ENCODE results near the gene LYZ. TPM values are rescaled to one million over a fixed set of nuclear protein-coding genes. Genes with fewer than 3 reads are reported as not detected.

Gene LYZ
- total RNA-seq, 3 donors from 2014 or later (not counting 1 experiment from before 2014, with no cell fraction given) = 83.1 to 337 (median 146) TPM

DNA sequence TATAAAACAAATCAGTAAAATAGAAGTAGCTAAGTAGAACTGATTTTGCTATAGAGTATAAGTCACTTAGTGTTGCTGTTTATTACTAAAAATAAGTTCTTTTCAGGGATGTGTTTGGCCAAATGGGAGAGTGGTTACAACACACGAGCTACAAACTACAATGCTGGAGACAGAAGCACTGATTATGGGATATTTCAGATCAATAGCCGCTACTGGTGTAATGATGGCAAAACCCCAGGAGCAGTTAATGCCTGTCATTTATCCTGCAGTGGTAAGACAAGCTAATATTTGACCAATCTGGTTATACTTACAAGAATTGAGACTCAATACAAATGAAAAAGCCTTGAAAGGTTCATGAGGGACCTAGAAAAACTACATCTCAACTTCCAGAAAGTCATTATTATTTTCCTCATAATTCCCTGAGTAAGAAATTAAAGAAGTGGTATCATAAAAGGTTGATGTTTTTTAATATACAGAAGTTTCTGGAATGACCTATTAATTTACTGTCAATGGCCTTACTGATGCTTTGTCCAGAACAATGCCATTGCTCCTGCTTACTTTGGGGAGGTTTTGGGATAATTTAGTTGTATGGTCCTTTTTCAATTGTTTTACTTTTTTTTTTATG lies 1.9 kb downstream of the LYZ start:
- Mint-ChIP-seq H3K36me3 (no peaks in the 10 kb centered on the region), H3K4me3 (no peak overlapping the region), H3K27me3 (ENCODE audit: low read depth in 2 of 2) (peaks cover 0 to 10% of the 10 kb centered on the region in 2 donors), H3K9me3 (no peaks in the 10 kb centered on the region), H3K4me1 (no peaks in the 10 kb centered on the region), H3K27ac (no peak overlapping the region)
- intact Hi-C loops (cut with micrococcal nuclease) = loop anchor here (10.0 kb wide), 1 partner anchor 55 kb away; no protein-coding TSS in a partner anchor
- no peak overlapping the region for H3K4me3 ChIP-seq (ENCODE audit: low read length)
- H3K36me3 ChIP-seq (ENCODE audit: control insufficient read depth, insufficient read depth, low read length) = no peaks in the 10 kb centered on the region
- no peaks in the 10 kb centered on the region for H3K27me3 ChIP-seq (ENCODE audit: control insufficient read depth, insufficient read depth, low read length)
- TF ChIP-seq, protein P1, sequence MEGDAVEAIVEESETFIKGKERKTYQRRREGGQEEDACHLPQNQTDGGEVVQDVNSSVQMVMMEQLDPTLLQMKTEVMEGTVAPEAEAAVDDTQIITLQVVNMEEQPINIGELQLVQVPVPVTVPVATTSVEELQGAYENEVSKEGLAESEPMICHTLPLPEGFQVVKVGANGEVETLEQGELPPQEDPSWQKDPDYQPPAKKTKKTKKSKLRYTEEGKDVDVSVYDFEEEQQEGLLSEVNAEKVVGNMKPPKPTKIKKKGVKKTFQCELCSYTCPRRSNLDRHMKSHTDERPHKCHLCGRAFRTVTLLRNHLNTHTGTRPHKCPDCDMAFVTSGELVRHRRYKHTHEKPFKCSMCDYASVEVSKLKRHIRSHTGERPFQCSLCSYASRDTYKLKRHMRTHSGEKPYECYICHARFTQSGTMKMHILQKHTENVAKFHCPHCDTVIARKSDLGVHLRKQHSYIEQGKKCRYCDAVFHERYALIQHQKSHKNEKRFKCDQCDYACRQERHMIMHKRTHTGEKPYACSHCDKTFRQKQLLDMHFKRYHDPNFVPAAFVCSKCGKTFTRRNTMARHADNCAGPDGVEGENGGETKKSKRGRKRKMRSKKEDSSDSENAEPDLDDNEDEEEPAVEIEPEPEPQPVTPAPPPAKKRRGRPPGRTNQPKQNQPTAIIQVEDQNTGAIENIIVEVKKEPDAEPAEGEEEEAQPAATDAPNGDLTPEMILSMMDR (IDR thresholded peaks at IDR 0.05) = no peak
- no peaks in the 10 kb centered on the region for H3K4me1 ChIP-seq (ENCODE audit: control insufficient read depth, insufficient read depth, low read length)
- no peaks in the 10 kb centered on the region for H3K9me3 ChIP-seq (ENCODE audit: control insufficient read depth, insufficient read depth, low read length)
- 90% methylated on average over 2 of the region's 2 CpGs for WGBS (ENCODE audit: insufficient coverage)
- DNase-seq = no peak
- ATAC-seq = no peak
- no peak overlapping the region for H3K27ac ChIP-seq (ENCODE audit: low read length)

DNA sequence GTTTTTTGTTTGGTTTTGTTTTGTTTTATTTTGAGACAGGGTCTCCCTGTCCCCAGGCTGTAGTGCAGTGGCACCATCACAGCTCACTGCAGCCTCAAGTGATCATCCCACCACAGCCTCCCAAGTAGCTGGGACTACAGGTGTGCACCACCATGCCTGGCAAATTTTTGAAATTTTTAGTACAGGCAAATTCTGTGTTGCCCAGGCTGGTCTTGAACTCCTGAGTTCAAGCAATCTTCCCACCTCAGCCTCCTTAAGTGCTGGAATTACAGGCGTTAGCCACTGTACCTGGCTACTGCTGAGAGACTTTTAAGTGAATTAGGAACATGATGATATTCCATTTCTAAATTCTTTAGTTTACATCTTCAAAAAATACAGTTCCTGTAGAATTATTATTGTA lies 2.6 kb downstream of the LYZ start:
- no CpG with 5 or more reads among the region's 1 CpG for WGBS (ENCODE audit: insufficient coverage)
- Histone ChIP-seq H3K9me3 (ENCODE audit: control insufficient read depth, insufficient read depth, low read length) (no peaks in the 10 kb centered on the region), H3K36me3 (ENCODE audit: control insufficient read depth, insufficient read depth, low read length) (no peaks in the 10 kb centered on the region), H3K4me1 (ENCODE audit: control insufficient read depth, insufficient read depth, low read length) (no peaks in the 10 kb centered on the region), H3K27me3 (ENCODE audit: control insufficient read depth, insufficient read depth, low read length) (no peaks in the 10 kb centered on the region), H3K4me3 (ENCODE audit: low read length) (no peak overlapping the region), H3K27ac (ENCODE audit: low read length) (no peak overlapping the region)
- no peaks in the 10 kb centered on the region for H3K36me3 Mint-ChIP-seq
- TF ChIP-seq, protein P1 (IDR thresholded peaks at IDR 0.05) = no peak
- no peak for ATAC-seq
- no peak for DNase-seq
- H3K27me3 Mint-ChIP-seq (ENCODE audit: low read depth in 2 of 2) = peaks cover 0 to 10% of the 10 kb centered on the region in 2 donors
- H3K9me3 Mint-ChIP-seq = no peaks in the 10 kb centered on the region
- H3K4me1 Mint-ChIP-seq = no peaks in the 10 kb centered on the region
- intact Hi-C loops (cut with micrococcal nuclease) = loop anchor here (10.0 kb wide), 1 partner anchor 56 kb away; no protein-coding TSS in a partner anchor
- H3K27ac Mint-ChIP-seq = no peak overlapping the region
- H3K4me3 Mint-ChIP-seq = no peak overlapping the region

DNA sequence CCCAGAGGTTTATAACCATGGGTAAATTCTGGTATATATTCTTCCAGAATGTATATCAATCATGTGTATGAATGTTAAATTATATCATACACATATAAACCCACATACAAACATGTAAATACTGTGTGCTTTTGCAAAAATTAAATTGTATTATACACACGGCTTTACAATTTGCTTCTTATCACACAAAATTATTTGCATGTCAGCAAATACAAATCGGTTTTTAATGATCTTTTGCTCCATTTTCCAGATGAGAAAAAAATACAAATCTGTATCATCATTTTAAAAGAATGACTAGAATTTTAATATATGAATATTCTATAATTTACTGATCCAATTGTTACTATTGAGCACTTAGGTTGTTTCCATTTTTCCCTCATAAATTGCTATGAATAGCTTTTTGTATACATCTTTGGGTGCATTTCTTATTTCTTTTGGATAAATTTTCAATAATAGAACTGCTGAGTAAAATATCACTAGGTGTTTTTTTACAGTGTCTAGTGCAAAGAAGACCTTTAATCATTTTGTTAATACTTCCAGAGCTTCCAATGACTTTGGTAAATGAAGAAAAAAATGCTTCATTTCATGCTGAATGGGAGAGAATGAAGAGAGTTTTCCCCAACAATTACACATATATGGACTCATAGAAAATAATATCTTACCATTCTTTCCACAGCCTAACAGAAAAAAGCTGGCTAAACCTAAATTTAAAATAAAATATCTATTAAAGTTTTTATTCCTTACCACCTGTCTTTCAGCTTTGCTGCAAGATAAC lies 3.5 kb downstream of the LYZ start:
- Histone ChIP-seq H3K4me1 (ENCODE audit: control insufficient read depth, insufficient read depth, low read length) (no peaks in the 10 kb centered on the region), H3K27me3 (ENCODE audit: control insufficient read depth, insufficient read depth, low read length) (no peaks in the 10 kb centered on the region), H3K9me3 (ENCODE audit: control insufficient read depth, insufficient read depth, low read length) (no peaks in the 10 kb centered on the region), H3K27ac (ENCODE audit: low read length) (no peak overlapping the region), H3K4me3 (ENCODE audit: low read length) (no peak overlapping the region), H3K36me3 (ENCODE audit: control insufficient read depth, insufficient read depth, low read length) (no peaks in the 10 kb centered on the region)
- peaks cover 0 to 11% of the 10 kb centered on the region in 2 donors for H3K27me3 Mint-ChIP-seq (ENCODE audit: low read depth in 2 of 2)
- H3K36me3 Mint-ChIP-seq = no peaks in the 10 kb centered on the region
- H3K4me3 Mint-ChIP-seq = no peak overlapping the region
- no peaks in the 10 kb centered on the region for H3K9me3 Mint-ChIP-seq
- no peaks in the 10 kb centered on the region for H3K4me1 Mint-ChIP-seq
- H3K27ac Mint-ChIP-seq = no peak overlapping the region
- TF ChIP-seq, protein P1 (IDR thresholded peaks at IDR 0.05) = no peak
- no CpG with 5 or more reads among the region's 2 CpGs for WGBS (ENCODE audit: insufficient coverage)
- DNase-seq (no peak), ATAC-seq (no peak)
- intact Hi-C loops (cut with micrococcal nuclease) = loop anchor here (10.0 kb wide), 1 partner anchor 57 kb away; no protein-coding TSS in a partner anchor
